8988T (cell line): Measurements from ENCODE around the gene TULP3.

Experiments
- DNase-seq: peaks from one replicate; pipeline ENCODE4 v3.0.0; 2011

Gene TULP3

GRCh38 chr12:2877047-2877952 lies 13.4 kb upstream of the TULP3 start, which contains the start of the genes FOXM1 and RHNO1:
Gene FOXM1 (minus strand): TSS chr12:2877174. CDS start chr12:2874478, 2,696 bp downstream.
Gene RHNO1 (plus strand): TSS chr12:2877223. CDS start chr12:2885367, 8,144 bp downstream.
- DNase-seq: peak; percentile 84

GRCh38 chr12:2877953-2878732 lies 12.5 kb upstream of the TULP3 start:
- DNase-seq: no peak

- no peak for DNase-seq
Observed at GRCh38 chr12:2879853-2880252, 10.8 kb upstream of the TULP3 start.

- no peak for DNase-seq
Observed at GRCh38 chr12:2884810-2885209, 5.9 kb upstream of the TULP3 start.

- DNase-seq: no peak
Observed at GRCh38 chr12:2886768-2887450, 3.8 kb upstream of the TULP3 start.

- no peak for DNase-seq
Observed at GRCh38 chr12:2890001-2890387, 697 bp upstream of the TULP3 start.

GRCh38 chr12:2891240-2892053 lies 756 bp downstream of the TULP3 start:
- no peak for DNase-seq

GRCh38 chr12:2892246-2892645 lies 1.6 kb downstream of the TULP3 start:
- no peak for DNase-seq

GRCh38 chr12:2893007-2893406 lies 2.3 kb downstream of the TULP3 start:
- DNase-seq: no peak

GRCh38 chr12:2895051-2895451 lies 4.4 kb downstream of the TULP3 start:
- no peak for DNase-seq

GRCh38 chr12:2895511-2895910 lies 4.8 kb downstream of the TULP3 start:
- no peak for DNase-seq

- DNase-seq: no peak
Observed at GRCh38 chr12:2897418-2897817, 6.7 kb downstream of the TULP3 start.

GRCh38 chr12:2900642-2901041 lies 10.0 kb downstream of the TULP3 start:
- no peak for DNase-seq

- no peak for DNase-seq
Observed at GRCh38 chr12:2902272-2902880, 11.7 kb downstream of the TULP3 start.

- DNase-seq: no peak
Observed at GRCh38 chr12:2904260-2904659, 13.6 kb downstream of the TULP3 start.

GRCh38 chr12:2912216-2912575 lies 21.5 kb downstream of the TULP3 start:
- no peak for DNase-seq

GRCh38 chr12:2919249-2919648 lies 28.6 kb downstream of the TULP3 start:
- no peak for DNase-seq

GRCh38 chr12:2922329-2922728 lies 31.6 kb downstream of the TULP3 start:
- DNase-seq: no peak

GRCh38 chr12:2923057-2923456 lies 32.4 kb downstream of the TULP3 start:
- DNase-seq: no peak

- no peak for DNase-seq
Observed at GRCh38 chr12:2924019-2924418, 33.3 kb downstream of the TULP3 start.

GRCh38 chr12:2925322-2925995 lies 34.8 kb downstream of the TULP3 start:
- no peak for DNase-seq
